ENCODE data around the gene MICALL2.

MICALL2 gene

GRCh38 chr7:1424041-1424440 is 35.2 kb downstream of the MICALL2 start:
- H3K9me3 ChIP-seq (ENCODE audit: control insufficient read depth, low read length) = no peaks in the 10 kb centered on the region
- 85 to 88% methylated on average over 12 of the region's 12 CpGs for whole genome bisulfite sequencing, 2 experiments
- no peaks in the 10 kb centered on the region for H3K36me3 ChIP-seq (ENCODE audit: control insufficient read depth, insufficient read depth, low read length)
- H3K4me3 ChIP-seq (ENCODE audit: insufficient read depth, low read depth, low read length) = no peak overlapping the region
- no peak overlapping the region for H3K27ac ChIP-seq (ENCODE audit: insufficient read depth, low read depth, low read length, poor library complexity, severe bottlenecking)
- peaks cover 5% of the 10 kb centered on the region for H3K27me3 ChIP-seq (ENCODE audit: control insufficient read depth, insufficient read depth, low read length, poor library complexity, severe bottlenecking)
- peaks cover 2% of the 10 kb centered on the region for H3K4me1 ChIP-seq (ENCODE audit: control insufficient read depth, insufficient read depth, low read length)

DNA sequence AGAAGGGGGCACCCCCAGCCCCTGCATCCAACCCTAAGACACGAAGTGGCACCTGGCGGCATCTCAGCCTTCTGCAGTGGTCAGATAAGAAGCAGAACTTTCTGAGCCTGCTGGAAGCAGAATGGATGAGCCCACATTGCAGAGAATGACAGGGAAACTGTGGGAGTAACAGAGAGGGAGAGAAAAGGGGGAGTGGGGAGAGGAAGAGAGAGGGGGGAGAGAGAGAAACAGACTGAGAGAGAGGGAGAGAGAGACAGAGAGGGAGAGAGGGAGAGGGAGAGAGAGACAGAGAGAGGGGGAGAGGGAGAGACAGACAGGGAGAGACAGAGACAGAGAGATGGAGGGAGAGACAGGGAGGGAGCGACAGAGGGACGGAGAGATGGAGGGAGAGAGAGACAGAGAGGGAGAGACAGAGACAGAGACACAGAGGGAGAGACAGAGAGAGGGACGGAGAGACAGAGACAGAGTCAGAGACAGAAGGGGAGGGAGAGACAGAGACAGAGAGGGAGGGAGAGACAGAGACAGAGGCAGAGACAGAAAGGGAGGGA is 35.9 kb downstream of the MICALL2 start:
- H3K27ac ChIP-seq (ENCODE audit: insufficient read depth, low read depth, low read length, poor library complexity, severe bottlenecking) = no peak overlapping the region
- H3K4me3 ChIP-seq (ENCODE audit: insufficient read depth, low read depth, low read length) = no peak overlapping the region
- H3K27me3 ChIP-seq (ENCODE audit: control insufficient read depth, insufficient read depth, low read length, poor library complexity, severe bottlenecking) = peaks cover 5% of the 10 kb centered on the region
- H3K4me1 ChIP-seq (ENCODE audit: control insufficient read depth, insufficient read depth, low read length) = no peaks in the 10 kb centered on the region
- no peaks in the 10 kb centered on the region for H3K9me3 ChIP-seq (ENCODE audit: control insufficient read depth, low read length)
- H3K36me3 ChIP-seq (ENCODE audit: control insufficient read depth, insufficient read depth, low read length) = no peaks in the 10 kb centered on the region
- 84 to 88% methylated on average over 5 of the region's 5 CpGs for WGBS, 2 experiments

DNA sequence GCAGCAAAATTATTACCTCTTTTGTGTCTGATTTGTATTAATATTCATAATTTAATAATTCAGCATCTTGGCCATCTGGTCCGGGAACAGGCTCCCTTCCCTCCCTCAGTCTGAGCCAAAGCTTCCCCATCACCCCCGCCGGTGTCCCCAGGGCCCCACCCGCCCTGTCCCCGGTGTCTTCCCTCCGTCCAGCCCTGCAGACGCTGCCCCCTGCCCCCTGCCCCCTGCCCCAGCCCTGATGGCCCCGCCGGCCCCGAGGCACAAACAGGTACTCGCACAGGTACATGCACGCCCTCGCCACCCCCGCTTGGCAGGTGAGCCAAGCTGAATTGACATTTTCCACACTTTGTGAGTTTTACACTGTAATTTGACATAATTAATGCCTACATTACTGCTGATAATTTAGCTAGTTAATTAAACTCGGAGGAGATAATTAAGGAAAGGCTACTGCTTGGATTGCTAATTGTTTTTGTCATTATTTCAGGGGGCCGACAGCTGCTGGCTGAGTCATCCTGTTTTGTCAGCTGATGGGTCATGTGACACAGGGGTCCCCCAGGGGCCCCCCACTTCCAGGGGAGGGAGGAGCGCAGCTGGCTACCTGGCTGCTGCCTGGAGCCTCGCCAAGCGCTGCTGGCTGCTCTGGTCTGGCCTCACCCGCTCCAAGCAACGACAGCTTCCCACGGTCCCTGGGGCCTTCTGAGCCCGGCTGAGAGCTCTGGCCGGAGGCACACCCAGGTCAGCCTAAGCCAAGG is 36.6 kb downstream of the MICALL2 start:
- H3K36me3 ChIP-seq (ENCODE audit: control insufficient read depth, insufficient read depth, low read length) = no peaks in the 10 kb centered on the region
- 76 to 77% methylated on average over 24 of the region's 24 CpGs for WGBS, 2 experiments

GRCh38 chr7:1421946-1422345 is 37.3 kb downstream of the MICALL2 start:
- Histone ChIP-seq H3K36me3 (ENCODE audit: control insufficient read depth, insufficient read depth, low read length) (no peaks in the 10 kb centered on the region), H3K27ac (ENCODE audit: insufficient read depth, low read depth, low read length, poor library complexity, severe bottlenecking) (no peak overlapping the region), H3K9me3 (ENCODE audit: control insufficient read depth, low read length) (no peaks in the 10 kb centered on the region), H3K4me1 (ENCODE audit: control insufficient read depth, insufficient read depth, low read length) (no peaks in the 10 kb centered on the region), H3K4me3 (ENCODE audit: insufficient read depth, low read depth, low read length) (no peak overlapping the region), H3K27me3 (ENCODE audit: control insufficient read depth, insufficient read depth, low read length, poor library complexity, severe bottlenecking) (peaks cover 10% of the 10 kb centered on the region)
- WGBS, 2 experiments = 94 to 96% methylated on average over 8 of the region's 8 CpGs

More for the DNA sequence above, 36.6 kb downstream of the MICALL2 start:
- H3K27me3 ChIP-seq (ENCODE audit: control insufficient read depth, insufficient read depth, low read length, poor library complexity, severe bottlenecking) = peaks cover 5% of the 10 kb centered on the region
- no peaks in the 10 kb centered on the region for H3K4me1 ChIP-seq (ENCODE audit: control insufficient read depth, insufficient read depth, low read length)
- H3K9me3 ChIP-seq (ENCODE audit: control insufficient read depth, low read length) = no peaks in the 10 kb centered on the region
- no peak overlapping the region for H3K4me3 ChIP-seq (ENCODE audit: insufficient read depth, low read depth, low read length)
- no peak overlapping the region for H3K27ac ChIP-seq (ENCODE audit: insufficient read depth, low read depth, low read length, poor library complexity, severe bottlenecking)

- H3K27me3 ChIP-seq (ENCODE audit: control insufficient read depth, insufficient read depth, low read length, poor library complexity, severe bottlenecking) = peaks cover 16% of the 10 kb centered on the region
- no peak overlapping the region for H3K27ac ChIP-seq (ENCODE audit: insufficient read depth, low read depth, low read length, poor library complexity, severe bottlenecking)
- H3K4me1 ChIP-seq (ENCODE audit: control insufficient read depth, insufficient read depth, low read length) = no peaks in the 10 kb centered on the region
- H3K4me3 ChIP-seq (ENCODE audit: insufficient read depth, low read depth, low read length) = no peak overlapping the region
- 93 to 94% methylated on average over 41 of the region's 41 CpGs for WGBS, 2 experiments
- H3K9me3 ChIP-seq (ENCODE audit: control insufficient read depth, low read length) = no peaks in the 10 kb centered on the region
- H3K36me3 ChIP-seq (ENCODE audit: control insufficient read depth, insufficient read depth, low read length) = no peaks in the 10 kb centered on the region
Observed at GRCh38 chr7:1421020-1421790, 38.1 kb downstream of the MICALL2 start.

DNA sequence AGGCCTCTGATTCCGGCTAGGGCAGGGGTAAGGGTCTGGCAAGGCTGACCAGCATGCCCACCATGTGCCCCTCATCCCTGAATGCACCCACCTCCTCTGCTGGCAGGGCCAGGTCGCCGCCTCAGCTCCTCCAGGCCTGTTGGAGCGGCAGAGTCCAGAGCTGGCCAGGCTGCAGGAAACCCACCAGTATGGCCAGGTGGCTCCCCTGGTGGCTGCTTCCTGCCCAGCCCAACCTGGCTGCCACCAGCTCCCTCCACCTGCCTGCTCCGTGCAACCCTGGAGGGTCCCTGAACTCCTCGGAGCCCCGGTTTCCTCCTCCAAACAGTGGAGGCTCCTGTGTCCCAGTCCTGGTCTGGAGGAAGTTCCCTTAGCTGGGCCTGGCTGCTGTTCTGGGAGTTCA is 39.6 kb downstream of the MICALL2 start:
- Histone ChIP-seq H3K4me3 (ENCODE audit: insufficient read depth, low read depth, low read length) (no peak overlapping the region), H3K4me1 (ENCODE audit: control insufficient read depth, insufficient read depth, low read length) (no peaks in the 10 kb centered on the region), H3K27ac (ENCODE audit: insufficient read depth, low read depth, low read length, poor library complexity, severe bottlenecking) (no peak overlapping the region), H3K27me3 (ENCODE audit: control insufficient read depth, insufficient read depth, low read length, poor library complexity, severe bottlenecking) (peaks cover 16% of the 10 kb centered on the region), H3K9me3 (ENCODE audit: control insufficient read depth, low read length) (no peaks in the 10 kb centered on the region), H3K36me3 (ENCODE audit: control insufficient read depth, insufficient read depth, low read length) (no peaks in the 10 kb centered on the region)
- WGBS, 2 experiments = 77 to 81% methylated on average over 7 of the region's 7 CpGs

- Histone ChIP-seq H3K4me3 (ENCODE audit: insufficient read depth, low read depth, low read length) (no peak overlapping the region), H3K4me1 (ENCODE audit: control insufficient read depth, insufficient read depth, low read length) (no peaks in the 10 kb centered on the region), H3K27me3 (ENCODE audit: control insufficient read depth, insufficient read depth, low read length, poor library complexity, severe bottlenecking) (peaks cover 17% of the 10 kb centered on the region), H3K27ac (ENCODE audit: insufficient read depth, low read depth, low read length, poor library complexity, severe bottlenecking) (no peak overlapping the region), H3K36me3 (ENCODE audit: control insufficient read depth, insufficient read depth, low read length) (no peaks in the 10 kb centered on the region), H3K9me3 (ENCODE audit: control insufficient read depth, low read length) (no peaks in the 10 kb centered on the region)
- 94% methylated on average over 11 of the region's 11 CpGs for WGBS, 2 experiments
Observed at GRCh38 chr7:1419310-1419634, 40.0 kb downstream of the MICALL2 start.

DNA sequence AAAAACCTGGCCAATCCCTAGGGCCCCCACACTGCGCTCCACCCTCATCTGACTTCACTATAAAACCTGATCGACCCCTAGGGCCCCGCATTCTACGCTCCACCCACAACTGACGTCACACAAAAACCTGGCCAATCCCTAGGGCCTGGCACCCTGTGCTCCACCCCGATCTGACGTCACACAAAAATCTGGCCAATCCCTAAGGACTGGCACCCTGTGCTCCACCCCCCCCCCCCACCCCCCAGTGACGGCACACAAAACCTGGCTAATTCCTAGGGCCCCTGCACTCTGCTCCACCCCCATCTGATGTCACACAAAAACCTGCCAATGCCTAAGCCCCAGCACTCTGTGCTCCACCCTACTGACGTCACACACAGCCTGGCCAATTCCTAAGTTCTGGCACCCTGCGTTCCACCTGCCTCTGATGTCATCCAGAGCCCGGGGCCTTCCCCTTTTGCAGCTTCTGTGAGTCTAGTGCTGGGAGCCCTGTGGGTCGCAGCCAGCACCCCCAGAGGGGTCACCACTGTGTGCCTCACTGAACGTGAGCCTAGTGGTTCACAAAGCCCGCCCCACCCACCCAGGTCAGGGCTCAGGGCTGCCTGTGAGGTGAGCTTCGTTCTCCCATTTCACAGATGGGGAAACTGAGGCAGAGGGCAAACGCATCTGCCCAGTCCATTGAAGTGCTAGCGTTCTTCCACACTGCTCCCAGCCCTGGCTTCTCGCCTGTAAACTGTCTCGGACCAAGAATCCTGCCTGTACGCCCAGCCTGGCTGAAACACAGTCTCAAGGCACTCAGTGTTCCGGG is 40.6 kb downstream of the MICALL2 start:
- Histone ChIP-seq H3K4me1 (ENCODE audit: control insufficient read depth, insufficient read depth, low read length) (no peaks in the 10 kb centered on the region), H3K9me3 (ENCODE audit: control insufficient read depth, low read length) (no peaks in the 10 kb centered on the region), H3K27me3 (ENCODE audit: control insufficient read depth, insufficient read depth, low read length, poor library complexity, severe bottlenecking) (peaks cover 20% of the 10 kb centered on the region), H3K27ac (ENCODE audit: insufficient read depth, low read depth, low read length, poor library complexity, severe bottlenecking) (no peak overlapping the region), H3K36me3 (ENCODE audit: control insufficient read depth, insufficient read depth, low read length) (no peaks in the 10 kb centered on the region), H3K4me3 (ENCODE audit: insufficient read depth, low read depth, low read length) (no peak overlapping the region)
- WGBS, 2 experiments = 77 to 81% methylated on average over 20 to 21 of the region's 21 CpGs

DNA sequence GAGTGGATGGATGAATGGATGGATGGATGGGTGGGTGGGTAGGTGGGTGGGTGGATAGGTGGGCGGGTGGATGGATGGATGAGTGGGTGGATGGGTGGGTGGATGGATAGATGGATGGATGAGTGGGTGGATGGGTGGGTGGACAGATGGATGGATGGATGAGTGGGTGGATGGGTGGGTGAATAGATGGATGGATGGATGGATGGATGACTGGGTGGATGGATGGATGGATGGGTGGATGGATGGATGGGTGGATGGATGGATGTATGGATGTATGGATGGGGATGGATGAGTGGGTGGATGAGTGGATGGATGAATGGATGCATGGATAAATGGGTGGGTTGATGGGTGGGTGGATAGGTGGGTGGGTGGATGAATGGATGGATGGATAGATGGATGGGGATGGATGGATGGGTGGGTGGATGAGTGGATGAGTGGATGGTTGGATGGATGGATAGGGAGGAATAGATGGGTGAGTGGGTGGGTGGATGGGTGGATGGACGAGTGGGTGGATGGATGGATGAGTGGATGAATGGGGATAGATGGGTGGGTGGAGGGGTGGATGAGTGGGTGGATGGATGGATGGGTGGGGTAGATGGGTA is 43.8 kb downstream of the MICALL2 start:
- Histone ChIP-seq H3K36me3 (ENCODE audit: control insufficient read depth, insufficient read depth, low read length) (no peaks in the 10 kb centered on the region), H3K4me1 (ENCODE audit: control insufficient read depth, insufficient read depth, low read length) (no peaks in the 10 kb centered on the region), H3K27me3 (ENCODE audit: control insufficient read depth, insufficient read depth, low read length, poor library complexity, severe bottlenecking) (peaks cover 39% of the 10 kb centered on the region), H3K9me3 (ENCODE audit: control insufficient read depth, low read length) (no peaks in the 10 kb centered on the region), H3K4me3 (ENCODE audit: insufficient read depth, low read depth, low read length) (no peak overlapping the region), H3K27ac (ENCODE audit: insufficient read depth, low read depth, low read length, poor library complexity, severe bottlenecking) (no peak overlapping the region)
- 46 to 57% methylated on average over 2 of the region's 2 CpGs for WGBS, 2 experiments

Measured in ectodermal cell (in vitro differentiated cells).